ENCODE results near the gene OR52A5.

DNA sequence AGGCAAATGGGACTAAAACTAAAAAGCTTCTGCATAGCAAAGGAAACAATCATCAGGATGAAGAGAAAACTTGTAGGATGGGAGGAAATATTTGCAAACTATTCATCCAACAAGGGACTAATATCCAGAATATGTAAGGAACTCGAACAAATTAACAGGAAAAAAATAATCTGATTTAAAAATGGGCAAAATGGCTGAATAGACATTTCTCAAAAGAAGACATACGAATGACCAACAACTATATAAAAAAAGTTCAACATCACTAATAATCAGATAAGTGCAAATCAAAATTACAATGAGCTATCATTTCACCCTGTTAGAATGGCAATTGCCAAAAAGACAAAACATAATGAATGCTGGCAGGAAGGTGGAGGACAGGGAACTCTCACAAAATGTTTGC is 56.8 kb downstream of the OR52A5 start:
- no peak for TF ChIP-seq TAF1 (IDR thresholded peaks at IDR 0.05; ENCODE audit: borderline replicate concordance, low read depth, low read length)
- no peak for TF ChIP-seq POLR2A (IDR thresholded peaks at IDR 0.05; ENCODE audit: low read depth, low read length)

All from GM12892 (cell line).